HUES48 (cell line): ENCODE measurements around the gene GH1.
A peak's percentile ranks its signal among the peaks of the same experiment; 100 is the strongest.
"Not testable (repeated sequence)": the region's sequence is repeated elsewhere in the genome, so short reads cannot be mapped to it uniquely, and the experiment has no call there.

Experiments
- H3K27ac ChIP-seq: one replicate; pipeline ENCODE4 v1.7.0; 2013; ENCODE audit warnings: low read depth, low read length, inconsistent platforms
- H3K27me3 ChIP-seq: 2 replicates; pipeline ENCODE4 v1.6.1; 2013; ENCODE audit warnings: mild to moderate bottlenecking, low read length; ENCODE audit not compliant: control insufficient read depth, insufficient read depth
- H3K36me3 ChIP-seq: 2 replicates; pipeline ENCODE4 v1.6.1; 2013; ENCODE audit warnings: low read length; ENCODE audit not compliant: control insufficient read depth, insufficient read depth
- H3K4me1 ChIP-seq: 2 replicates; pipeline ENCODE4 v1.6.1; 2013; ENCODE audit warnings: mild to moderate bottlenecking, low read length; ENCODE audit not compliant: control insufficient read depth, insufficient read depth
- H3K4me3 ChIP-seq: 2 replicates; pipeline ENCODE4 v1.5.1; 2013; ENCODE audit warnings: mild to moderate bottlenecking, low read depth, low read length
- H3K9ac ChIP-seq: 2 replicates; pipeline ENCODE4 v1.6.1; 2013; ENCODE audit warnings: mild to moderate bottlenecking, low read depth, low read length, moderate library complexity
- H3K9me3 ChIP-seq: 2 replicates; pipeline ENCODE4 v1.6.1; 2013; ENCODE audit warnings: low read length; ENCODE audit not compliant: control insufficient read depth, insufficient read depth

The GH1 gene

DNA sequence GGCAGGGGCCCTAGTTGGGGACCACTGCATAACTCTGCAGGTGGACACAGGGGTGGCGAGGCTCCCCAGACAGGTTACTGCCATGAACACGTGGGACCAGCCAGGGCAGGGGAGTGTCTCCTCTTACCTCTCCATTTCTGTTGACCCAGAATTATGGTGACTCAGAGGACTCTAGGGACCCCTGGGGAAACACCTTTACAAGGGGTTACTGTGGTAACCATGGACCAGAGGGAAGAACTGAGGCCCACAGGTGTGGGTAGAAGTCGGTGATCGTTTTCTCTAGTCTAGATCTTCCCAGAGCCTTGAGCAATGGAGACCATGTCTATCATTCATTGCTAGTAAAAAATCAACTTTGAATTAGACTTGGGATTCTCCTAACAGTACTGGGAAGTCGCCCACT lies 2.1 kb upstream of the GH1 start:
- not testable (repeated sequence) for H3K9ac ChIP-seq, H3K36me3 ChIP-seq, H3K9me3 ChIP-seq, H3K27ac ChIP-seq, H3K27me3 ChIP-seq, H3K4me3 ChIP-seq, H3K4me1 ChIP-seq

DNA sequence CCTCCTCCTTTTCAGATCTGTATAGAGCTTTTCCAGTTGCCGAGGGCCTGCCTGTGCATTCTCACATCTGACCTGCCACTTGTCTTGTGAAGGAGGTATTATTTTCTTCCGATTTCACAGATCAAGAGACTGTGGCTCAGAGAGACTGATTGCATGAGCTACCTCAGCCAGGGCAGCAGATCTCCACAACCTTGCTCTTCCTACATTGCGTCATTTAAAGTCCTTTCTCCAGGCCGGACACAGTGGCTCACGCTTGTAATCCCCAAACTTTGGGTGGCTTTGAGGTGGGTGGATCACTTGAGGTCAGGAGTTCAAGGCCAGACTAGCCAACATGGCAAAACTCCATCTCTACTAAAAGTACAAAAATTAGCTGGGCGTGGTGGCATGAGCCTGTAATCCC lies 1.4 kb upstream of the GH1 start:
- not testable (repeated sequence) for H3K27me3 ChIP-seq, H3K4me3 ChIP-seq, H3K9me3 ChIP-seq, H3K36me3 ChIP-seq, H3K27ac ChIP-seq, H3K9ac ChIP-seq, H3K4me1 ChIP-seq

DNA sequence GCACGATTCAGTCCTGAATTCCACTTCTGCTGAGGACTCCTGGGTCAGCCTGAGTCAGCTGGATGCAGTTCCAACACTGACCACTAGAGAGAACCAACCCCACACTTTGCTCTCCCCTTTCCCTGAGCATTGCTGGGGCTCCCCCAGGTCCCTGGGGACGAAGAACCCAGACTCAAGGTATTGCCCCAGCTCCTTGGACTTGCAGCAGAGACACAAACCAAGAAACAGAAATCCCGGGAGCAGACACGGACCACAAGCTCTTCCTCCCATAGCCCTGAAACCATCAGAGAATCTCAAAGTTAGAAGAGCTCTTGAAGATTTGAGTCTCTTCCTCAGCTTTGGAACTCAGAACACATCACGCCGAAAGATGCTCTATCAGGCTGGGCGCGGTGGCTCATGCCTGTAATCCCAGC lies 678 bp upstream of the GH1 start:
- no peak overlapping the region for H3K9ac ChIP-seq
- H3K36me3 ChIP-seq, result no peaks in the 10 kb centered on the region
- H3K27ac ChIP-seq, result no peak overlapping the region
- no peak overlapping the region for H3K4me3 ChIP-seq
- no peaks in the 10 kb centered on the region; the same call in 1 of the 2 replicates for H3K27me3 ChIP-seq
- H3K9me3 ChIP-seq, result no peaks in the 10 kb centered on the region
- H3K4me1 ChIP-seq, result no peaks in the 10 kb centered on the region; the same call in 1 of the 2 replicates

DNA sequence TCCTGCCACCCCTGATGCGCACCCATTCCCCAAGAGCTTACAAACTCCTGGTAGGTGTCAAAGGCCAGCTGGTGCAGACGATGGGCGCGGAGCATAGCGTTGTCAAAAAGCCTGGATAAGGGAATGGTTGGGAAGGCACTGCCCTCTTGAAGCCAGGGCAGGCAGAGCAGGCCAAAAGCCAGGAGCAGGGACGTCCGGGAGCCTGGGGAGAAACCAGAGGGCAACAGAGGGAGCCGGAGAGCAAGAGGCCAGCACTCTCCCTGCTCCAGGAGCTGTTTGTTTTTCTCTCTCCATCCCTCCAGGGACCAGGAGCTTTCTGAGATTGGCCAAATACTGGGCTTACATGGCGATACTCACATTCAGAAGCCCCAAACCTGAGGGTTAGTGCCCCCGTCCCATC lies 334 bp downstream of the GH1 start:
- Histone ChIP-seq H3K4me1 (no peaks in the 10 kb centered on the region; the same call in 1 of the 2 replicates), H3K27me3 (no peaks in the 10 kb centered on the region; the same call in 1 of the 2 replicates), H3K36me3 (no peaks in the 10 kb centered on the region), H3K27ac (no peak overlapping the region), H3K4me3 (peak overlapping the region; percentile 25; the same call in 1 of the 2 replicates), H3K9me3 (no peaks in the 10 kb centered on the region), H3K9ac (no peak overlapping the region)

DNA sequence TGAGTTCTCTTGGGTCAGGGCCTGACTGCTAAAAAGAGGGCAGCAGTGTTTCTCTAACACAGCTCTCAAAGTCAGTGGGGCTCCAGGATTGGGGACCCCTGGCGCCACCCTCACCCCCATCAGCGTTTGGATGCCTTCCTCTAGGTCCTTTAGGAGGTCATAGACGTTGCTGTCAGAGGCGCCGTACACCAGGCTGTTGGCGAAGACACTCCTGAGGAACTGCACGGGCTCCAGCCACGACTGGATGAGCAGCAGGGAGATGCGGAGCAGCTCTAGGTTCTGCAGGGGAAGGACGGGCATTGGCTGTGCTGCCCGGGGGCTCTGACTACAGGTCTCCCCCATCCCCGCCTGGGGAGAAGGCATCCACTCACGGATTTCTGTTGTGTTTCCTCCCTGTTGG lies 993 bp downstream of the GH1 start:
- Histone ChIP-seq H3K9me3 (no peaks in the 10 kb centered on the region), H3K4me1 (no peaks in the 10 kb centered on the region; the same call in 1 of the 2 replicates), H3K27ac (no peak overlapping the region), H3K9ac (no peak overlapping the region), H3K36me3 (no peaks in the 10 kb centered on the region), H3K27me3 (no peaks in the 10 kb centered on the region; the same call in 1 of the 2 replicates), H3K4me3 (no peak overlapping the region; the same call in 1 of the 2 replicates)

DNA sequence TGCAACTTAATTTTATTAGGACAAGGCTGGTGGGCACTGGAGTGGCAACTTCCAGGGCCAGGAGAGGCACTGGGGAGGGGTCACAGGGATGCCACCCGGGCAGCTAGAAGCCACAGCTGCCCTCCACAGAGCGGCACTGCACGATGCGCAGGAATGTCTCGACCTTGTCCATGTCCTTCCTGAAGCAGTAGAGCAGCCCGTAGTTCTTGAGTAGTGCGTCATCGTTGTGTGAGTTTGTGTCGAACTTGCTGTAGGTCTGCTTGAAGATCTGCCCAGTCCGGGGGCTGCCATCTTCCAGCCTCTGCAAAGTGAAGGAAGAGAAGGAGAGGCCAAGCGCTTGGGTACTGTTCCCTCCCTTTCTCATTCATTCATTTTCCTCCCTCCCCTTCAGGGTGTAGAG lies 1.4 kb downstream of the GH1 start:
- H3K27me3 ChIP-seq, H3K4me1 ChIP-seq, H3K4me3 ChIP-seq, H3K9ac ChIP-seq, H3K36me3 ChIP-seq, H3K27ac ChIP-seq, H3K9me3 ChIP-seq: not testable (repeated sequence)

DNA sequence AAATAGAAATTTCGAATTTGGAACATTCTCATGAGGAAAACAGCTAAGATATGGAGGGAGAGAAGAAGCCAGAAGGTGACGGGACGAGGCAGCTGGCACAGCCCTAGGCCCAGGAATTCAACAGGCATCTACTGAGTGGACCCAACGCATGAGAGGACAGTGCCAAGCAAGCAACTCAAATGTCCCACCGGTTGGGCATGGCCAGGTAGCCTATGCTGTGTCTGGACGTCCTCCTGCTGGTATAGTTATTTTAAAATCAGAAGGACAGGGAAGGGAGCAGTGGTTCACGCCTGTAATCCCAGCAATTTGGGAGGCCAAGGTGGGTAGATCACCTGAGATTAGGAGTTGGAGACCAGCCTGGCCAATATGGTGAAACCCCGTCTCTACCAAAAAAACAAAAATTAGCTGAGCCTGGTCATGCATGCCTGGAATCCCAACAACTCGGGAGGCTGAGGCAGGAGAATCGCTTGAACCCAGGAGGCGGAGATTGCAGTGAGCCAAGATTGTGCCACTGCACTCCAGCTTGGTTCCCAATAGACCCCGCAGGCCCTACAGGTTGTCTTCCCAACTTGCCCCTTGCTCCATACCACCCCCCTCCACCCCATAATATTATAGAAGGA lies 2.0 kb downstream of the GH1 start:
- H3K4me1 ChIP-seq, result no peaks in the 10 kb centered on the region; the same call in 1 of the 2 replicates
- H3K9me3 ChIP-seq, result no peaks in the 10 kb centered on the region
- no peaks in the 10 kb centered on the region for H3K36me3 ChIP-seq
- no peak overlapping the region for H3K27ac ChIP-seq
- no peaks in the 10 kb centered on the region; the same call in 1 of the 2 replicates for H3K27me3 ChIP-seq
- no peak overlapping the region for H3K9ac ChIP-seq
- no peak overlapping the region for H3K4me3 ChIP-seq

DNA sequence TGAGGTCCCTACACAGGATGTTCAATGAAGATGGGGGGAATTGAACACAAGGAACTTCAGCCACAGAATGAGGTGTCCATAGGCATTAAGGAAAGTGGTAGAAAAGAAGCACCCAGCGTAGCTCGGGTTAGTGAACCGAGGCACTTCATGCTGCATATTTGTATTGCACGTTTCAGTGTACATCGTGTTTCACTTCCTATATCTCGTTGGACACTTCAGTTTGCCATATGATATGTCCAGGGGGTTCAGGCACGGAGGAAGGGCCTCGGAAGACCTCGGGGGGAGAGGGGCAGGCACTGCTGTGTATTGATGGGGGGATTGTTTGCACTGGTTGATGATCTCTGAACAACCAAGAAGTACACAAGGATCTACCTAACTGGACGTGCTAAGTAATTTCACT lies 2.9 kb downstream of the GH1 start:
- not testable (repeated sequence) for H3K27ac ChIP-seq, H3K9me3 ChIP-seq, H3K4me1 ChIP-seq, H3K36me3 ChIP-seq, H3K4me3 ChIP-seq, H3K9ac ChIP-seq, H3K27me3 ChIP-seq

DNA sequence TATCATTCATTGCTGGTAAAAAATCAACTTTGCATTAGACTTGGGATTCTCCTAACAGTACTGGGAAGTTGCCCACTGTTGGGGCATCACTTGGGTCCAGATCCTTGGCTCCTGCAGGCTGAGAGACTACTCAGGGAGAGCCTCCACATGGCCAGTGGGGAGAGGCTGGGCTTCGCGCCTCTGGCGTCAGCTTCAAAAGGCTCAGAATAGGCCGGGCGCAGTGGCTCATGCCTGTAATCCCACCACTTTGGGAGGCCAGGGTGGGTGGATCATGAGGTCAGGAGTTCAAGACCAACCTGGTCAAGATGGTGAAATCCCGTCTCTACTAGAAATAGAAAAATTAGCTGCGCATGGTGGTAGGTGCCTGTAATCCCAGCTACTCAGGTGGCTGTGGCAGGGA lies 4.2 kb downstream of the GH1 start:
- Histone ChIP-seq H3K27me3 (no peaks in the 10 kb centered on the region; the same call in 1 of the 2 replicates), H3K27ac (no peak overlapping the region), H3K9me3 (no peaks in the 10 kb centered on the region), H3K4me1 (no peaks in the 10 kb centered on the region; the same call in 1 of the 2 replicates), H3K9ac (no peak overlapping the region), H3K36me3 (no peaks in the 10 kb centered on the region), H3K4me3 (no peak overlapping the region)

DNA sequence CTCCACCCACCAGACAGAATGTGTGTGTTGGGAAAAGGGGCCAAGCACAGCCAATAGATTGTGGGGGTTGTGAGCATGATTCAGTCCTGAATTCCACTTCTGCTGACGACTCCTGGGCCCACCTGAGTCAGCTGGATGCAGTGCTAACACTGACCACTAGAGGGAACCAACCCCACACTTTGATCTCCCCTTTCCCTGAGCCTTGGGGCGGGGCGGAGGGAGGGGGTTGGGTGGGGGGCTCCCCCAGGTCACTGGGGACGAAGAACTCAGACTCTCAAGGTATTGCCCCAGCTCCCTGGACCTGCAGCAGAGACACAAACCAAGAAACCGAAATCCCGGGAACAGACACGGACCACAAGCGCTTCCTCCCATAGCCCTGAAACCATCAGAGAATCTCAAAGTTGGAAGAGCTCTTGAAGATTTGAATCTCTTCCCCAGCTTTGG lies 7.0 kb downstream of the GH1 start:
- Histone ChIP-seq H3K9ac (no peak overlapping the region), H3K4me1 (peaks cover 13% of the 10 kb centered on the region), H3K9me3 (no peaks in the 10 kb centered on the region), H3K4me3 (no peak overlapping the region), H3K27me3 (no peaks in the 10 kb centered on the region), H3K36me3 (no peaks in the 10 kb centered on the region), H3K27ac (no peak overlapping the region)

DNA sequence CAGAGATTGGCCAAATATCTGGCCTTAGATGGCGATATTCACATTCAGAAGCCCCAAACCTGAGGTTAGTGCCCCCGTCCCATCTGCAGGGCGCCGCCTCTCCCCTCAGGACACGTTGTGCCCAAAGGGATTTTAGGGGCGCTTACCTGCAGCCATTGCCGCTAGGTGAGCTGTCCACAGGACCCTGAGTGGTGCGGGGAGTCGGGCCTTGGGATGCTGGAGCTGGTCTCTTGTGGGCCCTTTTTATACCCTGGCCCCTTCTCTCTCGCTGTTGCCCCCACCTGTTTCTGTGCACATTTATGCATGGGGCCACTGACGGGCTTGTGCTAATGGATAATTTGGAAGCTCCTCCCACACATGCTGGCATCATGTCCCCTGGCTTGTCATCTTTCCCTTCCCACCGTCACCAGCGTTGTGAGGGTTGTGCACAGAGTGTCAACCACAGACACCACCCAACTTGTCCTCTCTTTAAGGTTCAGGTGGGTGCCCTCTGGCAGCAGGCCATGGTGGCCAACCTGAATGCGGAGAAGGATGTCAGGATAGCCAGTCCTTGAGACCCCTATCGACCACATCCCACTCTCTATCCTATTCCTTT lies 7.5 kb downstream of the GH1 start, which contains the start of gene CSHL1:
Gene CSHL1, minus strand, starts transcription at position 218 of the 595 bp plus-strand sequence. Its CDS starts 62 bp downstream, at position 156.
- no peak within 1 kb of the TSS for H3K9ac ChIP-seq
- no peaks in the 10 kb centered on the region for H3K27me3 ChIP-seq
- peaks cover 13% of the 10 kb centered on the region for H3K4me1 ChIP-seq
- H3K27ac ChIP-seq, result no peak within 1 kb of the TSS
- no peaks in the 10 kb centered on the region for H3K36me3 ChIP-seq
- H3K4me3 ChIP-seq, result no peak within 1 kb of the TSS
- H3K9me3 ChIP-seq, result no peaks in the 10 kb centered on the region
